Uterus (tissue), 2 donors: ENCODE results near the gene GYS1.

Experiments used
- POLR2A ChIP-seq, 2 donors: fragments of 450-650 bp; IDR thresholded peaks; one replicate each; pipeline ENCODE4 v1.6.1; 2016; ENCODE audit warnings: antibody characterized with exemption in 2 of 2, mild to moderate bottlenecking in 1 of 2, moderate library complexity in 1 of 2
- TF ChIP-seq, protein P1 (sequence below), 4 experiments: fragments of 200-600 bp in 2 of 4; fragments of 450-650 bp in 2 of 4; sonication (generic) in 2 of 4; IDR thresholded peaks; one replicate each; pipeline ENCODE4 v1.5.1; 2016 to 2019; ENCODE audit warnings: antibody characterized with exemption in 4 of 4, mild to moderate bottlenecking in 2 of 4, moderate library complexity in 1 of 4

DNA sequence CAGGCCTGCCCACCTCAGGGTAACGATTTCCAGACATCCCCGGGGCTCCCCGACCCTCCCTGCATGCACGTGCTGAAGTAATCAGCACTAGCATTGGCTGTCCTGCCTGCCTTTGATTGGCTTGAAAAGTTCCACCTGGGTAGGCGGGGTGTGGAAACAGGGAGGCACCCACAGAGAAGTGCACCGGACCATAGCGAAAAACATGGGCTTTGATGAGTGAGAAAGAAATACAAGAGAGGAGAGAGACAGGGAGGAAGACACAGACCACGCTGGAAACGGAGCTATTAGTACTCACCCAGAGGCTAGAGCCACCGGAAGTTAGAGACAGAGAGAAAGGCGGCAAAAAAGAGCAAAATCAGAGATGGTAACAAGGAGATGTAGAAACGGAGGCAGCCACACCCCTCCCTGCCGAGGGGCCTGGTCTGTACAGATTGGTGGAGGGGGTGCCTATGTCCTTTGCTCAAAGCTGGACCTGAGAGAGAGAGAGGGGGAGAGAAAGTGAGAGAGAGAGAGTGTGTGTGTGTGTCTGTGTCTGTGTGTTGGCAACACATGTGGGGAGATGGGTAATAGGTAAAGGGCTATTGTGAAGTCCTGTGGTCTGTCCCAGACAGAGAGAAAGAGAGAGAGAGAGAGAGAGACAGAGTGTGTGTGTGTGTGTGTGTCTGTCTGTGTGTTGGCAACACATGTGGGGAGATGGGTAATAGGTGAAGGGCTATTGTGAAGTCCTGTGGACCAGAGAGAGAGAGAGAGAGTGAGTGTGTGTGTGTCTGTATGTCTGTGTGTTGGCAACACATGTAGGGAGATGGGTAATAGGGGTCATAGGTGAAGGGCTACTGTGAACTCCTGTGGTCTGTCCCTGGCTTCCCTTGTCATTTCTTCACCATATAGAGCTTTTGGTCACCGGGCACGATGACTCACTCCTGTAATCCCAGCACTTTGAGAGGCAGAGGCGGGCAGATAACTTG is 28.1 kb upstream of the GYS1 start:
- TF ChIP-seq, protein P1, sequence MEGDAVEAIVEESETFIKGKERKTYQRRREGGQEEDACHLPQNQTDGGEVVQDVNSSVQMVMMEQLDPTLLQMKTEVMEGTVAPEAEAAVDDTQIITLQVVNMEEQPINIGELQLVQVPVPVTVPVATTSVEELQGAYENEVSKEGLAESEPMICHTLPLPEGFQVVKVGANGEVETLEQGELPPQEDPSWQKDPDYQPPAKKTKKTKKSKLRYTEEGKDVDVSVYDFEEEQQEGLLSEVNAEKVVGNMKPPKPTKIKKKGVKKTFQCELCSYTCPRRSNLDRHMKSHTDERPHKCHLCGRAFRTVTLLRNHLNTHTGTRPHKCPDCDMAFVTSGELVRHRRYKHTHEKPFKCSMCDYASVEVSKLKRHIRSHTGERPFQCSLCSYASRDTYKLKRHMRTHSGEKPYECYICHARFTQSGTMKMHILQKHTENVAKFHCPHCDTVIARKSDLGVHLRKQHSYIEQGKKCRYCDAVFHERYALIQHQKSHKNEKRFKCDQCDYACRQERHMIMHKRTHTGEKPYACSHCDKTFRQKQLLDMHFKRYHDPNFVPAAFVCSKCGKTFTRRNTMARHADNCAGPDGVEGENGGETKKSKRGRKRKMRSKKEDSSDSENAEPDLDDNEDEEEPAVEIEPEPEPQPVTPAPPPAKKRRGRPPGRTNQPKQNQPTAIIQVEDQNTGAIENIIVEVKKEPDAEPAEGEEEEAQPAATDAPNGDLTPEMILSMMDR (IDR thresholded peaks at IDR 0.05): no peak
- no peak for TF ChIP-seq POLR2A (IDR thresholded peaks at IDR 0.05)
